HS-5 (cell line): ENCODE measurements around the gene FCER2.
"Not testable (repeated sequence)": the region's sequence is repeated elsewhere in the genome, so short reads cannot be mapped to it uniquely, and the experiment has no call there.

Experiments
- DNase-seq: peaks from one replicate; pipeline ENCODE4 v3.0.0-alpha.2; 2012; ENCODE audit warnings: low read depth

The FCER2 gene, protein sequence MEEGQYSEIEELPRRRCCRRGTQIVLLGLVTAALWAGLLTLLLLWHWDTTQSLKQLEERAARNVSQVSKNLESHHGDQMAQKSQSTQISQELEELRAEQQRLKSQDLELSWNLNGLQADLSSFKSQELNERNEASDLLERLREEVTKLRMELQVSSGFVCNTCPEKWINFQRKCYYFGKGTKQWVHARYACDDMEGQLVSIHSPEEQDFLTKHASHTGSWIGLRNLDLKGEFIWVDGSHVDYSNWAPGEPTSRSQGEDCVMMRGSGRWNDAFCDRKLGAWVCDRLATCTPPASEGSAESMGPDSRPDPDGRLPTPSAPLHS

GRCh38 chr19:7701654-7702457 is at the start of gene FCER2:
FCER2 (minus strand) TSS chr19:7702131; CDS start chr19:7699760, 2,371 bp downstream.
- DNase-seq, result no peak

GRCh38 chr19:7751157-7751783 is 49.3 kb upstream of the FCER2 start:
- no peak for DNase-seq

DNA sequence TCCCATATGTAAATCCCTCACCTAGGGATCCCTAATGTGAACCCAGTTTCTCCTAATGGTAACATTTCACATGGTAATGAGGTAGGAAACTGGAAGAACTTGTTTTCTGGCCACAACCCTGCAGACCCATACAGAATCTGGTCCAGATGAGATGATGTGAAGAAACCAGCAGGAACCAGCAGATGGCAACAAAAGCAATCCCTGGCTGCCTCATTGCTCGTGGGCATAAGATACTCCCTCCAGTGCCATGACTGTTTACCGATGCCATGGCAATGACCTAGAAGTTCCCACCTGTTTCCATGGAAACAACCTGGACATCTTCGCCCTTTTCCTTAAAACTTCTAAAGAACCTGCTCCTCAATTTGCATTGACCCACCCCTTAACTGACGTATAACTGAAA is 46.8 kb upstream of the FCER2 start:
- DNase-seq, result no peak

DNA sequence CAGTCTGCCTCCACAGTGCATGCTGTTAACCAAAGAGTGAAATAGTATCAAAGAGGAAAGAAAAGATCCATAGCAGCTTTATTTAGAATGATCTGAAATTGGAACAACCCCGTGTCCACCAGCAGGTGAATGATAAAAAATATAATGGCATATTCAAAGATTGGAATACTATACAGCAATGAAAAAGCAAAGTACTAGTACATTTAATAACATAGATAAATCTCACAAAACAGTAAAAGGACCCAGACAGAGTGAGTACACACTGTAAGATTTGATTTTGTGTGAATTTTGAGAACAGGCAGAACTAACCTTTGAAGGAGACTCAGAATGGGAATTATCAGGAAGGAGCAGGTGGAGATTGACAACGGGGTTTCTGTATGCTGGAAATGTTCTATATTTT is 46.2 kb upstream of the FCER2 start:
- no peak for DNase-seq

DNA sequence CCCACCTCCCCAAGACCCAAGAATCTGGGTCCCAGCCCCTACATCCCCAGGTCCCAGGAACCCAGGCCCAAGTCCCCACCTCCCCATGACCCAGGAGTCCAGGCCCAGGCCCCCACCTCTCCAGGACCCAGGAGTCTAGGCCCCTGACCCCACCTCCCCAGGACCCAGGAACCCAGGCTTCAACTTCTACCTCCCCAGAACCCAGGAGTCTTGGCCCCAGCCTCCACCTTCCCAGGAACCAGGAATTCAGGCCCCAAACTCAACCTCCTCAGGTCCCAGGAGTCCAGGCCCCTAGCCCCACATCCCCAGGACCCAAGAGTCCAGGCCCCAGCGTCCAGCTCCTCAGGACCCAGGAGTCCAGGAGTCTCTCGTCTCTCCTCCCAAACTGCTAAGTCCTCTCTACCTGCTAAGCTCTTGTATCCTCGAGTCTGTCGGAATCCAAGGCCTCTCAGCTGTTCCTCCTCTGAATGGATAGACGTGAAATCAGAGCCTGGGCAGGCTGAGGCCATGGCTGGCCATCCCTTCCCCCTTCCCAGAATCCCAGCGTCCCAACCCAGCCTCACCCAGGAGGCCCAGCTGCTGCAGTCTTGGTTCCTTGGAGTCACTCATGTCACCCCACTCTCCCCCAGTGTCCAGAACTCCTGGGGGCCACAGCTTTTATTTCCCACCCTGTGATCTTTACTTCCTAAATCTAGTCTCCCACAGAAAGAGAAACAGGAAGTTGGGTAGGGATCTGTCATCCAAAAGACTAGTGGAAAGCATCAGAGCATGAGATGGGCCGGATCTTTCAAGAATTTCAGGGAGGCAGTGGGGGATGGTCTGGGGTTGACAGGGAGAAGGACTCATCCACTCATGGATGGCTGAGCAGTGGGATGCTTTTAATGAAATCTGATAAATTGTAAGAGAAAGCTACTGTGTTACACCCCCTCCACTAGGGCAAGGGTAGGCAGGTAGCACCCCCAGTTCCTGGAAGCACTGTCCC is 45.3 kb upstream of the FCER2 start, which contains the start of gene CD209:
TSS of gene CD209 (minus strand) at position 632 of the 982 bp plus-strand sequence. CDS start at position 609, 23 bp downstream.
- DNase-seq, result no peak

- DNase-seq, result not testable (repeated sequence)
Measured at GRCh38 chr19:7746306-7746705, 44.4 kb upstream of the FCER2 start.

- DNase-seq, result no peak
Measured at GRCh38 chr19:7744871-7745650, 43.1 kb upstream of the FCER2 start.

- DNase-seq, result no peak
Measured at GRCh38 chr19:7744199-7744786, 42.4 kb upstream of the FCER2 start.

GRCh38 chr19:7743425-7743841 is 41.5 kb upstream of the FCER2 start:
- DNase-seq, result no peak

GRCh38 chr19:7742991-7743390 is 41.1 kb upstream of the FCER2 start:
- no peak for DNase-seq

GRCh38 chr19:7742575-7742974 is 40.6 kb upstream of the FCER2 start:
- no peak for DNase-seq

DNA sequence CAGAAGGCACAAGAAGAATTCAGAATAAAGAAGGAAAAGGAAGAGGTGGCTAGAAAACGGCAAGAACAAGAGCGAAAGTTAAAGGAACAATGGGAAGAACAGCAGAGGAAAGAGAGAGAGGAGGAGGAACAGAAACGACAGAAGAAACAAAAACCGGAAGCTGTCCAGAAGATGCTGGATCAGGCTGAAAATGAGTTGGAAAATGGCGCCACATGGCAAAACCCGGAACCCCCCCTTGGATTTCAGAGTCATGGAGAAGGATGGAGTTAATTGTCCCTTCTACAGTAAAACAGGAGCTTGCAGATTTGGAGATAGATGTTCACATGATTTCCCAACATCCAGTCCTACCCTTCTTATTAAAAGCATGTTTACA is 38.7 kb upstream of the FCER2 start:
- DNase-seq, result no peak

DNA sequence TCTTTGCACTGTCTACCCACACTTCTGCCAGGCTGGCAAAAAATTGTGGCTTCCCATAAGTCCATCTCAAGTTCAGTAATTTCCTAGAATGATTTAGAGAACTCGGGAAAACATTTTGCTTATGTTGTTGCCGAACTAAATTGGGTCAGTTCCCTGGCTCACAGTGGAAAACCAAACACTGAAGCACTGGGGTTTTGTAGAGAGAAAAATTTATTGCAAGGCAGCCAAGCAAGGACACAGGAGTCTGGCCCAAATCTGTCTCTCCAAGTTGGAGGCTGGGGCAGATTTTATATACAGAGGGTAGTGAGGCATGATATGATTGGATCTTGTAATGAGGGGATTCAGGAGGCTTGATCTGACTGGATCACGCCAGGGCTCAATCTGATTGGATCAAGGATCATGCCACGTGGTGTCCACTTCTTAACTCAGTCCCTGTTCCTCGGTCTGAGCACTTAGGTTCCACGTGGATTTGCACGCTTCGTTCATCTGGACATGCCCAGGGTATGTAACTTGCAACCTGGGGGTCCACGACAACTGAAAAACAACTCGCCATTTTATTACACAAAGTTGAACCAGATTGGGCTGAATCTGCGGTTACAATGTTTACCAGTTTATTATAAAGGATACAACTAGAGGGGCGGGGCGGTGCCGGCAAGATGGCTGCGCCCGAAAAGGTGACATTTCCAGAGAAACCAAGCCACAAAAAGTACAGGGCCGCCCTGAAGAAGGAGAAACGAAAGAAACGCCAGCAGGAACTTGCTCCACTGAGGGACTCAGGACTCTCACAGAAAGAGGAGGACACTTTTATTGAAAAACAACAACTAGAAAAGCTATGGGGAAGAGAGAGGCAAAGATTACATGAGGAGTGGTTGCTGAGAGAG is 38.1 kb upstream of the FCER2 start:
- no peak for DNase-seq

- DNase-seq, result no peak
Measured at GRCh38 chr19:7739211-7739755, 37.4 kb upstream of the FCER2 start.

DNA sequence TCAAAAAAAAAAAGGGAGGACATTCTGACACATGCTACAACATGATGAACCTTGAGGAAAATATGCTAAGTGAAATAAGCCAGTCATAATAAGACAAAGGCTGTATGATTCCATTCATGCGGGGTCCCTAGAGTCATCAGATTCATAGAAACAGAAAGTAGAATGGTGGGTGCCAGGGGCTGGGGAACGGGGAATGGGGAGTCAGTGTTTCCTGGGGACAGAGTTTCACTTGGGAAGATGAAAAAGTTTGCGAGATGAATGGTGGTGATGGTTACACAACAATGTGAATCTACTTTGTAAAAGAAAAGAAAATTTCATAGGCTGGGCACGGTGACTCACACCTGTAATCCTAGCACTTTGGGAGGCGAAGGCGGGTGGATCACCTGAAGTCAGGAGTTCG is 36.1 kb upstream of the FCER2 start:
- no peak for DNase-seq

DNA sequence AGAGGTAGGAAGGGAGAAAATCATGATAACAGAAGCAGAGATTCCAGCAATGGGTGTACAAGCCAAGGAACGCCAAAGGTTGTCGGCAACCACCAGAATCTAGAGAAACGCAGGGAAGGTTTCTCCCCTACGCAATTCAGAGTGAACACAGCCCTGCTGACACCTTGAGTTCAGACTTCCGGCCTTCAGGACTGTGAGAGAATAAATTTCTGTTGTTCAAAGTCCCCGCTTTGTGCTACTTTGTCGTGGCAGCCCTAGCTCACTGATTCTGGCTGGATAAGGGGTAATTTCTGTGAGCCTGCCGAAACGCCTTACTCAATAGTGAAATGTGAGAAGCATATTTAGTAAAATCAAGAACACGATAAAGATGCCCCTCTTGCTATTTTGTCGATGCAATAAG is 35.3 kb upstream of the FCER2 start:
- no peak for DNase-seq

DNA sequence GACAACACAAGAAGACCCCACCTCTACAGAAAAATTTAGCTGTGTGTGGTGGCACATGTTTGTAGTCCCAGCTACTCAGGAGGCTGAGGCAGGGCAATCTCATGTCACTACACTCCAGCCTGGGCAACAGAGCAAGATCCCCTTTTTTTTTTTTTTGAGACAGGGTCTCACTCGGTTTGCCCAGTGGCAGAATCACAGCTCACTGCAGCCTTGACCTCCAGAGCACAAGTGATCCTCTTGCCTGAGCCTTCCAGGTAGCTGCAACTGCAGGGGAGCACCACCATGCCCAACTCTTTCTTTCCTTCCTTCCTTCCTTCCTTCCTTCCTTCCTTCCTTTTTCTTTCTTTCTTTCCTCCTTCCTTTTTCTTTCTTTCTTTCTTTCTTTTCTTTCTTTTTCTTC is 34.2 kb upstream of the FCER2 start:
- DNase-seq, result no peak

DNA sequence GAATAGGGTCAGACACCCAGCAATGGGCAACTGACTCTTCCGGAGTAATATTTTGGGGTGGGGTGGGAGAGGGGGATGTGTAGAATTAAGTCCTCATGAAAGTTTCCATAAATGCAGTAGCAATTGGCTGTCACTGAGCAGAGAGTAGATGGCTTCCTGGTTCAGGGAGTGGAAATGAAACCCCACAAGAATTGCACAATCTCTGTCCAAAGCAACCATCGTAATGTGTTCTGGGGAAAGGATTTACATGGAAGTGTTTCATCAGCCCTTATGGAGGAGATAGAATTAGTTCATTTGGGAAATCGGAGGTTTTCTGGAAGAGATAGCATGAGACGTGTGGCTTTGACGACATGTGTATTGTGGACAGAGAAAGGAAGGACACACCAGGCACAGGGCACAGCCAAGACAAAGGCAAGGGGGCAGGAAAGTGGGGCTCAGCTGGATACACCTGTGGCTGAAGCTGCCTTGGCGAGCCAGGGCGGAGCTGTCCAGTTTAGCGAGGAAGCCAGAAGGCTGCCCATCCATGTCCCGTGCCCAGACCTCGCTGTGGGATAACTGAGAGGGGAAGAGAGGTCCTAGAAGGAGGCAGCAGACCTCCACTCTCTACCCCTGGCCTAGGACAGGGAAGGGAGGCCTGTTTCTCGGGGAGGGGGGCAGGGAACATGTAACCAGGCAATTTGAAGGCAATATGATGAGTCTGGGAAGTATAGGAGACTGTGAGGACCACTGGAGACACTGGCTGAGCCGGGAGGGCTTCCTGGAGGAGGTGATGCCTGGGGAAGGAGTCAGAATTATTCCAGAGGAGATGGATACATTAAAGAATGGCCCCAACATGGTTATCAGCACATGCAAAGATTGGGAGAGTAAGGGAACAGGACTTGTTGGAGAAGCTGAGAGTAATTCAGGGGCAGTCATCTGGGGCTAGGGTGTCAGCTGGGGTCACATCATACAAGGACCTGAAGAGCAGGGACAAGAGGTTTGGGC is 32.6 kb upstream of the FCER2 start:
- no peak for DNase-seq
